Fibroblast of peridontal ligament (primary cell): ENCODE data around the gene FLG.
"Not testable (repeated sequence)": the region's sequence is repeated elsewhere in the genome, so short reads cannot be mapped to it uniquely, and the experiment has no call there.

ENCODE experiments used
- DNase-seq: peaks from one replicate; pipeline ENCODE4 v3.0.0-alpha.2; 2010; ENCODE audit errors: extremely low read depth

The FLG gene

DNA sequence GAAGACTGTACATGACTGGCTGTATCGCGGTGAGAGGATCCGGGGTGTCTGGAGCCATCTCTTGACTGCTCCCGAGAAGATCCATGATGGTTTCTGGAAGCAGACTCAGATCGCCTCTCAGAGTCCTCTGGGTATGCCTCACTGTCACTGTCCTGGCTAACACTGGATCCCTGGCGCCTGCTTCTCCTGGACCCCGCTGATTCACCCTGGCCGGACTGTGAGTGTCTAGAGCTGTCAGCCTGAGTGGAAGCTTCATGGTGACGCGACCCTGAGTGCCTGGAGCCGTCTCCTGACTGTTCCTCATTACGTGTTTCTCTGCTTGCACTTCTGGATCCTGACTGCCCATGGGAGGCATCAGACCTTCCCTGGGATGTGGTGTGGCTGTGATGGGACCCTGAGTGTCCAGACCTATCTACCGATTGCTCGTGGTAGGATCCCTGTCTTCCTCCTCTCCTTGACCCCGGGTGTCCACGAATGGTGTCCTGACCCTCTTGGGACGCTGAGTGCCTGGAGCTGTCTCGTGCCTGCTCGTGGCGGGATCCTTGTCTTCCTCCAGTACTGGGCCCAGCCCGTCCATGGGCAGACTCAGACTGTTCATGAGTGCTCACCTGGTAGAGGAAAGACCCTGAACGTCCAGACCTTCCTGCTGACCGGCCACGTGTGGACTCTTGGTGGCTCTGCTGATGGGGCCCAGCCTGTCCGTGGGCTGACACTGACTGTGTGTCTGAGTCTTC is 21.7 kb downstream of the FLG start:
- not testable (repeated sequence) for DNase-seq

DNA sequence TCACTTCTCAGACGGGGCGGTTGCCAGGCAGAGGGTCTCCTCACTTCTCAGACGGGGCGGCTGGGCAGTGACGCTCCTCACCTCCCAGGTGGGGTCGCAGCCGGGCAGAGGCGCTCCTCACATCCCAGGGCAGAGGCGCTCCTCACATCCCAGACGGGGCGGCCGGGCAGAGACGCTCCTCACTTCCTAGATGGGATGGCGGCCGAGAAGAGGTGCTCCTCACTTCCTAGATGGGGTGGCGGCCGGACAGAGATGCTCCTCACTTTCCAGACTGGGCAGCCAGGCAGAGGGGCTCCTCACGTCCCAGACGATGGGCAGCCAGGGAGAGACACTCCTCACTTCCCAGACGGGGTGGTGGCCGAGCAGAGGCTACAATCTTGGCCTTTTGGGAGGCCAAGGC is 68.6 kb downstream of the FLG start:
- DNase-seq: not testable (repeated sequence)
